Keratinocyte (primary cell): ENCODE data around the gene GFI1B.

ENCODE experiments used
- EZH2 ChIP-seq: IDR thresholded peaks from one replicate; pipeline ENCODE4 v1.6.1; 2012; ENCODE audit warnings: inconsistent platforms, mild to moderate bottlenecking, low read length, moderate library complexity
- TF ChIP-seq, protein P1 (sequence below), 3 experiments: IDR thresholded peaks in 1 of 3; conservative IDR thresholded peaks in 1 of 3; optimal IDR thresholded peaks in 1 of 3; 2 replicates in 2 of 3; 3 replicates in 1 of 3; pipeline versions ENCODE3 to v1.5.1; 2011; ENCODE audit warnings: low read length in 3 of 3, mild to moderate bottlenecking in 3 of 3, moderate library complexity in 2 of 3, control low read depth in 1 of 3, inconsistent platforms in 1 of 3; ENCODE audit not compliant: insufficient read depth in 2 of 3; ENCODE audit errors: extremely low read depth in 1 of 3

DNA sequence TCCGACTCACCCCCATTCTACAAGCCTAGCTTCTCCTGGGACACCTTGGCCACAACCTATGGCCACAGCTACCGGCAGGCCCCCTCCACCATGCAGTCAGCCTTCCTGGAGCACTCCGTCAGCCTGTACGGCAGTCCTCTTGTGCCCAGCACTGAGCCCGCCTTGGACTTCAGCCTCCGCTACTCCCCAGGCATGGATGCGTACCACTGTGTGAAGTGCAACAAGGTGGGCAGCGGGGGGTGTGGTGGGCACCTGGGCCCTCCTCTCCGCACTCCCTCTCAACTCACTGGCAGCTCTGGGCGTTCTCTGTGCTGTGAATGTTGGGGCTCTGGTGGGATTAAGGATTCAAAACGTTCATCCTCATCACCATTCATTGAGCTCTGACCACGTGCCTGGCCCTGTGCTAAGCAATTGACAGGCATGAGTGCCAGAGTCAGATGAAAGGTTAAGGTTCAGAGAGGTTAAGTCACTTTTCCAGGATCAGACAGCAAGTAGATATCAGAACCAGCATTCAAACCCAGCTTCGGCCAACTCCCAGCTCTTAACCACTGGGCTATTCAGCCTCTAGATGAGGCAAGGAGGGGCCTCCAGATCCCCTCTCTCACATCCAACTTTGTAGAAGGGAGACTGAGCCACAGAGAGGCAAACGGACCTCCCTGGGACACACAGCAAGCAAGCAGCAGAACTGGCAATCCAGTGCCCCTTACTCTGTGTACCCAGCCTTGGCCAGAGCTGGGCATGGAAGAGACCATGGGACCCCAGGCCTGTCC is 9.9 kb downstream of the GFI1B start:
- TF ChIP-seq, protein P1, sequence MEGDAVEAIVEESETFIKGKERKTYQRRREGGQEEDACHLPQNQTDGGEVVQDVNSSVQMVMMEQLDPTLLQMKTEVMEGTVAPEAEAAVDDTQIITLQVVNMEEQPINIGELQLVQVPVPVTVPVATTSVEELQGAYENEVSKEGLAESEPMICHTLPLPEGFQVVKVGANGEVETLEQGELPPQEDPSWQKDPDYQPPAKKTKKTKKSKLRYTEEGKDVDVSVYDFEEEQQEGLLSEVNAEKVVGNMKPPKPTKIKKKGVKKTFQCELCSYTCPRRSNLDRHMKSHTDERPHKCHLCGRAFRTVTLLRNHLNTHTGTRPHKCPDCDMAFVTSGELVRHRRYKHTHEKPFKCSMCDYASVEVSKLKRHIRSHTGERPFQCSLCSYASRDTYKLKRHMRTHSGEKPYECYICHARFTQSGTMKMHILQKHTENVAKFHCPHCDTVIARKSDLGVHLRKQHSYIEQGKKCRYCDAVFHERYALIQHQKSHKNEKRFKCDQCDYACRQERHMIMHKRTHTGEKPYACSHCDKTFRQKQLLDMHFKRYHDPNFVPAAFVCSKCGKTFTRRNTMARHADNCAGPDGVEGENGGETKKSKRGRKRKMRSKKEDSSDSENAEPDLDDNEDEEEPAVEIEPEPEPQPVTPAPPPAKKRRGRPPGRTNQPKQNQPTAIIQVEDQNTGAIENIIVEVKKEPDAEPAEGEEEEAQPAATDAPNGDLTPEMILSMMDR (optimal IDR thresholded peaks at IDR 0.05 in 1 of 3, IDR thresholded peaks at IDR 0.05 in 1 of 3, conservative IDR thresholded peaks at IDR 0.05 in 1 of 3; ENCODE audit: extremely low read depth in 1 of 3, insufficient read depth in 2 of 3, low read length in 3 of 3) = no peak
- TF ChIP-seq EZH2 = no peak
